DOHH2 (cell line): Measurements from ENCODE around the gene CWH43.

Experiments used
- EZH2phosphoT487 ChIP-seq: fragments of 200-600 bp; sonication (generic); IDR thresholded peaks from 2 replicates; pipeline ENCODE4 v1.6.1; 2017; ENCODE audit warnings: borderline replicate concordance, mild to moderate bottlenecking, antibody characterized with exemption, low read length, moderate library complexity, mixed read lengths
- TF ChIP-seq, protein P1 (sequence below): fragments of 200-600 bp; sonication (generic); IDR thresholded peaks from one replicate; pipeline ENCODE4 v1.5.1; 2014; ENCODE audit warnings: antibody characterized with exemption, mild to moderate bottlenecking, low read depth, low read length; ENCODE audit not compliant: poor library complexity, severe bottlenecking

DNA sequence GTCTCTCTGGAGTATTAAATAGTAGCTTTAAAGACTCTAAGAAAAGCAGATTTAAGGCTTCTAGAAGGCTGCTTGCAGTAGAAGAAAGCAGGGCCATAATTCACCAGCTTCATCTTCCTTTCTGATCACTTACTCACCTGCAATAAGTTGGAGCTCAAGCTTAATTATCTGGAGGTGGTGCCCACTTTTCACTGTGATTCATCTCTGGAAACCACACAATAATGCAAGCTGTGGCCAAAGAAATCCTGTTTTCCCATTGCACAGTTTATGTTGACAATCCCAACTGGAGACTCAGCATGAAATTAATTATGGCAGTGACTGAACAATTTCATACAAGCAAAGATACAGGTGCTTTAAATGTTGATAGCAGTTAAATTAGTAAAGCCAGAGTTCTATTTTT lies 14.7 kb downstream of the CWH43 start:
- TF ChIP-seq, protein P1, sequence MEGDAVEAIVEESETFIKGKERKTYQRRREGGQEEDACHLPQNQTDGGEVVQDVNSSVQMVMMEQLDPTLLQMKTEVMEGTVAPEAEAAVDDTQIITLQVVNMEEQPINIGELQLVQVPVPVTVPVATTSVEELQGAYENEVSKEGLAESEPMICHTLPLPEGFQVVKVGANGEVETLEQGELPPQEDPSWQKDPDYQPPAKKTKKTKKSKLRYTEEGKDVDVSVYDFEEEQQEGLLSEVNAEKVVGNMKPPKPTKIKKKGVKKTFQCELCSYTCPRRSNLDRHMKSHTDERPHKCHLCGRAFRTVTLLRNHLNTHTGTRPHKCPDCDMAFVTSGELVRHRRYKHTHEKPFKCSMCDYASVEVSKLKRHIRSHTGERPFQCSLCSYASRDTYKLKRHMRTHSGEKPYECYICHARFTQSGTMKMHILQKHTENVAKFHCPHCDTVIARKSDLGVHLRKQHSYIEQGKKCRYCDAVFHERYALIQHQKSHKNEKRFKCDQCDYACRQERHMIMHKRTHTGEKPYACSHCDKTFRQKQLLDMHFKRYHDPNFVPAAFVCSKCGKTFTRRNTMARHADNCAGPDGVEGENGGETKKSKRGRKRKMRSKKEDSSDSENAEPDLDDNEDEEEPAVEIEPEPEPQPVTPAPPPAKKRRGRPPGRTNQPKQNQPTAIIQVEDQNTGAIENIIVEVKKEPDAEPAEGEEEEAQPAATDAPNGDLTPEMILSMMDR = no peak
- no peak for TF ChIP-seq EZH2phosphoT487
